ENCODE measurements around the gene TOM1.
A peak's percentile ranks its signal among the peaks of the same experiment; 100 is the strongest.

The TOM1 gene

GRCh38 chr22:35325209-35325608, 25.5 kb downstream of the TOM1 start:
- no peak for DNase-seq

- DNase-seq = no peak
Measured at GRCh38 chr22:35326854-35327562, 27.3 kb downstream of the TOM1 start.

GRCh38 chr22:35327690-35328471, 28.2 kb downstream of the TOM1 start:
- DNase-seq = no peak

DNA sequence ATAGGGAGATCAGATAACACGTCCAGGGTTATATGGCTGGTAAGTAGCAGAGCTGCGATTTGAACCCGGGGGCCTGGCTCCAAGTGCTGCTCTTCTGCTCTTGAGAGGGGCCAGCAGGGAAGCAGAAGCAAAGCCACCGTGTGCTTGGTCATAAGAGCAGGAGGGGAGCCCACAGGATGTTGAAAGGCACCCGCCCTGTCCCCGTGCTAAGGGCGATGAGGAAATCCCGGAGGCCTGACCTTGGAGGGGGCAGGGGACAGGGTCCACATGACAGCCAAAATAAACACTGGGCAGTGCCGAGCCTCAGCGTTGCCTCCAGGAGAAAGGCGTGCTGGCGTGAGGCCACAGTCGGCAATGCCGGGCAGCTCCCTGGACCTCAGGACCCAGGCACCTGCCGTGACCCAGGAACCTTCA, 28.8 kb downstream of the TOM1 start:
- no peak for DNase-seq

GRCh38 chr22:35329114-35329847, 29.6 kb downstream of the TOM1 start:
- DNase-seq = no peak

- DNase-seq = no peak
Measured at GRCh38 chr22:35330258-35330861, 30.7 kb downstream of the TOM1 start.

GRCh38 chr22:35332278-35332677, 32.6 kb downstream of the TOM1 start:
- no peak for DNase-seq

DNA sequence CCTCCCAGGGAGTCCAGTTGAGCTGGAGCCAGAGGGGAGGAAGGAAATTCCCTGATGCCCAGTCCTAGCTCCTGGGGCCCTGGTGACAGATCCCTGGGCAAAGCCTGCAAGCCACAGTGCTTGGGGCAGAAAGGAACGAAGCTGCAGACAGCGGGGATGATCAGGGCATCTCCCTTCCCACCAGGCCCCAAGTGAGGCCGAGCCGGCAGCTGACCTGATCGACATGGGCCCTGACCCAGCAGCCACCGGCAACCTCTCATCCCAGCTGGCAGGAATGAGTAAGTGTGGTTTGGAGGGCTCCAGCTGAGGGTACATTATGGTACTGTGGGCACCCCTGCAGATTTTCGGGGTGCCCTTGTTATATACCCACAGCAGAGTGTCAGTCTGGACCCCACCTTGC, 33.5 kb downstream of the TOM1 start:
- DNase-seq = no peak

DNA sequence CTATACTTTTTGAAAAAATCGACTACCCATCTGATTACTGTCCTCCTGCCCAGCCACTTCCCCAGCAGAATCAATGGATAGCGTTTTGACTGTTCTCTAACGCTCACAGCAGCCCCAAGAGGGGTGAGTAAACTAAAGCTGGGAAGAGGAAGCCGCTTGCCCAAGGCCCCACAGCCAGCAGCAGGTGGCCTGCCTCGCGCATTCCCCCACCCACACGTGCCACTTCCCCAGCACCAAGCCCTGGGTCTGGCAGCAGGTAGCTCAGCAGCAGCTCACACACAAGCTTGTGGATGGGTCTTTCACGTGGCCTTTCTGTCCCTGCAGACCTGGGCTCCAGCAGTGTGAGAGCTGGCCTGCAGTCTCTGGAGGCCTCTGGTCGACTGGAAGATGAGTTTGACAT, 34.3 kb downstream of the TOM1 start:
- DNase-seq = peak; percentile 15

DNA sequence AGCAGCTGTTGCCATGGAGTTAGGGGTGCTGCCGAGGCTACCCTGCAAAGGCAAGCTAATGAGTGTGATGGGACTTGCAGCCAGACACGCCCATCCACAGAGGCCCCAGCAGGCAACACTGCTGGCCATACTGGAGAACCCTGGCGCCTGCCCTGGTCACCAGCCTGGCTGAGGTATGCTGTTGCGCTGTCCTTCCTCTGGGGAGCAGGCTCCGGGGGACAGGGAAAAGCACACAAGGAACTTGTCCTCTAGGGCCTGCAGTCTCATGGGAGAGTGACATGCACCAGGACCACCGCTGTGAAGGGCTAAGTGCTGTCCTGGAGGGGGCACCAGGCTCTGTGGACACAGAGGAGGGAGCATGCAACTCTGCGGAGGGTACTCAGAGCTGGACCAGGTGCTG, 35.8 kb downstream of the TOM1 start:
- DNase-seq = no peak

DNA sequence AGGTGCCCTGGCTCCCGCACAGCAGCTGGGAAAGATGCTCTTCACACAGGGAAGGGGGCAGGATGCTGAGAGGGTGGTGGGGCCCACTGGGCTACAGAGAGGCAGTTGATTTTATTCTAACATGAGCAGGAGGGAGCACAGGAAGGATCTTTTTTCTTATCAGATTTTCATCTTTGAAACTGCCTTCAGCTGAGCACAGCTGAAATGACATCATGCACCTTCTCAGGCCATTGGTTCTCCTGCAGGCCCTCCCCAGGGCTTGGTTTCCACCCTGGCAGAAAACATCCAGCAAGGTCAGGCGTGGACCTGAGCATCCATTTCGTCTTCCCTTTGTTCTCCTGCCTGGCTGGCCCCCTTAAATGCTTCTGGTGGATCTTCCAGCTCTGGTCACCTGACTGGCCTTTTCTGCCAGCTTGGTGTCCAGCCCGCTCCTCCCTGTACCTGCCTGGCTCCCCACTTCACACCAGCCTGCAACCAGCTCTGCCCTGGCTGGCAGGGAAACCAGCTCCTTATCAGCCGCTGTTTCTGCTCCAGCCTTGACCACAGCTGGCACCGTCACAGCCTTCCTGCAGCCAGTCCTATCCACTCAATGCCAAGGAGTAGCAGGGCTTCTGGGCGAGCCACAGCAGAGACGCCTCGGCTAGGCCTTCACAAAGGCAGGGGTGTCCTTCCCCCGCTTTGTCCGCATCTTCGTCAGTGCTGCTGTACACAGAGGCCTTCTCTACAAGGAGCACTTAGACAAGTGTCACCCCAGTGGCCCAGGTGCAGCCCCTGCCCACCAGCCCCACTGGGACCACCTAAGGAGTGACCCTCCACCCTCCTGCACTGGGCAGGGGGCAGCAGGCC, 36.5 kb downstream of the TOM1 start:
- DNase-seq = no peak

DNA sequence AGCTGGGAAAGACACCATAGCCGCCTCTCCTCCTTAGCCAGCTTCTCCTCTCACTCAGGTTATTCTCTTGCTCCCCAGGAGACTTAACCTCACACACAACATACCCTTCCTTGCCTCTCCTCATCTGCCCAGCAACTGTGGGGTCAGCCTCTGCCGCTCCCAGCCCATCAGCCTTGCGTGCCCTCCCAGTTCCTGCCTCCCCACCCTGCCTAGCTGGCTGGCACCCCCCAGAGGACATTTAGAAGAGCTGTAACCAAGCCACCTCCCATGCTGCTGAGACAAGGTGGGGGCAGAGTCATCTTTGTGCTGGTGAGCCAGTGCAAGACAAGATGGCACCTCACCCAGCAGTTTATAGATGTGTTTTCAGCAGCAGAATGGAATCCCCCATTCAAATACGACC, 38.2 kb downstream of the TOM1 start:
- peak; percentile 39 for DNase-seq

- DNase-seq = no peak
Measured at GRCh38 chr22:35341090-35341874, 41.6 kb downstream of the TOM1 start.

- DNase-seq = no peak
Measured at GRCh38 chr22:35342390-35342789, 42.7 kb downstream of the TOM1 start.

- no peak for DNase-seq
Measured at GRCh38 chr22:35343664-35344550, 44.2 kb downstream of the TOM1 start.

GRCh38 chr22:35344956-35345690, 45.4 kb downstream of the TOM1 start:
- DNase-seq = no peak

DNA sequence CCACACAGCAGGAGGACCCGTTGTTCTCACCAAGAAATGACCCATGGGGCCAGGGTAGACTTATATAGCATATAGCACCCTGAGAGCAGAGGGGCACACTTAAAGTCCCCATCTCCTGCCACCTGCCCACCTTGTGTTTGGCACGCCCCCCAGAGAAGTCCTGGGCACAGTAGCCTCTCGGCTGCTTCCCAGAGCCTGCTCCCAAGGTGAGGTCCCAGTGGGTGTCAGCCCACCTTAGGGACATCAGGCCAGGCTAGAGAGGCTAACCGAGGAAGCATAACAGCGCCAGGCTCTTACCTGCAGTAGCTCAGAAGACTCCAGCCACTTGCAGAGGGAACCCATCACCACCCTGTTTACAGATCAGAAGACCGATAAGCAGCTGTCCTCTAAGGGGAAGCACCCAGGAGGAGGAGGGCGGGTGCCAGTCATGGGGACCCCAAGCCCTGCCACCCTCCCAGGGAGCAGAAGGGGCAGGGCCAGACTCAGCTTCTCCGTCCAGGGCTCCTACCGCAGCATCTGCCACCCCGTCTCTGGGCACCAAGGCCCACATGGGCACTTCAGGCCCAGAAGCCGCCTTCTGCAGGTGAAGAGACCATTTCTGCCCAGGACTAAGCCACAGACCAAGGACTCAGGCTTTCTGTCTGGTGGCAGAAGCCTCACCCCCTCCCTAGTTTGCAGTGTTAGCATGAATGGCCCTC, 46.3 kb downstream of the TOM1 start:
- no peak for DNase-seq

DNA sequence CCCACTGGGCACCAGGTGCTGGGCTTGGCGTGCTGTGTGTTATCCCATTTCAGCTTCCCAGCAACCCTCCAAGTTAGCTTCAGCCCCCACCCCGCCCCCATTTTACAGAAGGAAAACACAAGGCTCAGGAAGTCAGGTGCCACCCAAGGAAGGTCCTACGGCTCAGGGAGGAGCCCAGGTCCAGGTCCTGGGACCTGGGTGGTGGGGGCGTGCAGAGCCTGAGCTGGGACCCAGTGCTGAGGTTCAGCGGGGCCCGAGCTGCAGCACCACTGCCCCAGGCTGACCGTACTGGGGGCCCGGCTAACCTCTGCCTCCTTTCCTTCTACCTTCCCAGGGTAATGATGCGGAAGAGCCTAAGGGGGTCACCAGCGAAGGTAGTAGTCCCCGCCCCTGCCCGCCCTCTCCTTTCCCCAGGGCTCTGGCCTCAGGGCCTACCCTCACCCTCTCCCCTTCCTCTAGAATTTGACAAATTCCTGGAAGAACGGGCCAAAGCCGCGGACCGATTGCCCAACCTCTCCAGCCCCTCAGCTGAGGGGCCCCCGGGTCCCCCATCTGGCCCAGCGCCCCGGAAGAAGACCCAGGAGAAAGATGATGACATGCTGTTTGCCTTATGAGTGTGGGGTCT, 47.0 kb downstream of the TOM1 start:
- DNase-seq = no peak

GRCh38 chr22:35347462-35347861, 47.8 kb downstream of the TOM1 start:
- DNase-seq = no peak
